HG03045 (cell line): ENCODE measurements around the gene TTC21A.

Experiments used
- ATAC-seq: cut with Tn5 transposase; IDR thresholded peaks from one replicate; pipeline ENCODE4 v1.9.1; 2021; ENCODE audit warnings: mild to moderate bottlenecking, moderate library complexity; ENCODE audit not compliant: unreplicated experiment

The TTC21A gene

GRCh38 chr3:39115870-39116269 is 8.4 kb downstream of the TTC21A start:
- no peak for ATAC-seq

DNA sequence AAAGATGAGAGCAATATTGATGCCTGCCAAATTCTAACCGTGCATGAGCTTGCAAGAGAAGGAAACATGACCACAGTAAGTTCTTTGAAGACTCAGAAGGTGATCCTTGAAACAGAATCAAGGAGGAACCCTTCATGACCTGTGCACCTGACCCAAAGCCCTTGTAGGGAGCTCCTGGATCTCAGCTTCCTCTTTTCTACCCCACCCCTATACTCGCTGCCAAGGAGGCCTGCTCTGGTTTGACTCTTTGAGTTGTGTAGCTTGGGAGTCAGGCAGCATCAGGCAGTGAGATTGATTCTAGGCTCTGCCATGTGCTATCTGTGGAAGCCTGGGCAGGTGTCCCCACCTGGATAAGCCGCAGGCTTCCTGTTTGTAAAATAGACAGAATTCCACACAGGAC is 10.6 kb downstream of the TTC21A start:
- no peak for ATAC-seq

DNA sequence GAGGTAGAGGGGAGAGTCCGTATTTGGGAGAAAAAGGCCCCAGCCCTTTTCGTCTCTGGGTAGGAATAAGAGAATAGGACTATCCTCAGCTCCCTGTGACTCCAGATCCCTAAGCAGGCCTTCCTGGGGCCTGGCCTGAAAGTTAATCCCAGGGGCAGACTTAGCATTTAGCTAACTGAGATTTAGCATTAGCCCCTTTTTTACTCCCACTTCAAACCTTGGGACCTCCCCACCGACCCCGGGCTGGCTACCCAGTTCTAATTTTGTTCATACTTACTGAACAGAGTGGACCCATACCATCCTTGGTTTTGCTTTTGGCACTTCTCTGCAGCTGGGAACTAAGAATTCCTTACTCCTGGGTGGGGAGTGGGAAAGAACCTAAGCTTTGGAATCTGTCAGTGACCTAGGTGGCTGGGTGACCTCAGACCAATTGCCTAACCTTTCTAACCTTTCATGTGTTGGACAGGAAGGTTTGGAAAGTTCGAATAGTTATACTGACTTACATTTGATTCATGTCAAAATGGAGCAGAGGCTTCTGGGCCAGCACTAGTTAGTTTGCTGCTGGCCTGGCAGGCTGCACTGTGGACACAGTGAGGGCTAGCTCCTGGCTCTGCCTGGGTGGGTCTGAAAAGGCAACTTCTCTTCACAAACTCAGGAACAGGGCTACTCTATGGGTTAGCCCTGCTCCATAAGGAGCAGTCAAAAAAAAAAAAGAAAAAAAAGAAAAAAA is 11.6 kb downstream of the TTC21A start:
- ATAC-seq, result no peak

GRCh38 chr3:39121621-39122020 is 14.1 kb downstream of the TTC21A start:
- no peak for ATAC-seq

GRCh38 chr3:39122813-39123212 is 15.3 kb downstream of the TTC21A start:
- ATAC-seq, result no peak

- ATAC-seq, result no peak
Observed at GRCh38 chr3:39124876-39125840, 17.7 kb downstream of the TTC21A start.

DNA sequence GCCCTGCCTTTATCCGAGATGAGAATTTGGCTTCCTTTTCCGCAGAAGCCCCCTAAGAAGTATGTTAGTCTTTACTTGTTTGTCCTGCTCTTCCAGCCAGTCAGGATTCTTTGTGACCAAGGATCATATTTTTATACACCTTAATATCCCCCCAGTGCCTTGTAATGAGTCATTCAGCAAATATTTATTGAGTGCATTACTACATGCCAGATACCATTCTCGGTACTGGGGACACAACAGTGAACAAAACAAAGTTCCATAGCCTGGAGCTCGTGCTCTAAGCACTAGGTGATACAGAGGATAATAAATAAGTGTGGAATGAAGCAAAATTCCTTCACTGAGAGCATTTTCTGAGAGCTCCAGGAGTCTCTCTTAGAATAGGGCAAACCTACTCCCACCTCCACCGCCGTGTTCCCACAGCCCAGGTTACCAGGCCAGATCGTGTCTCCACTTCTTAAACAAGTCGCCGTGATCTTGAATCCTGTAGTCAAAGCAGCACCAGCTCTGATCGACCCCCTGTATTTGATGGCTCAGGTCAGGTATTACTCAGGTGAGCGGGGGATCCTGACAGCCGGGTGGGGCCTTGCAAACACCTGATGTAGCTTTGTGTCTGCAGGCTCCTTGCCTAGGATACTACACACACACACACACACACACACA is 18.5 kb downstream of the TTC21A start:
- ATAC-seq, result no peak

GRCh38 chr3:39126532-39127071 is 19.1 kb downstream of the TTC21A start:
- ATAC-seq, result no peak

DNA sequence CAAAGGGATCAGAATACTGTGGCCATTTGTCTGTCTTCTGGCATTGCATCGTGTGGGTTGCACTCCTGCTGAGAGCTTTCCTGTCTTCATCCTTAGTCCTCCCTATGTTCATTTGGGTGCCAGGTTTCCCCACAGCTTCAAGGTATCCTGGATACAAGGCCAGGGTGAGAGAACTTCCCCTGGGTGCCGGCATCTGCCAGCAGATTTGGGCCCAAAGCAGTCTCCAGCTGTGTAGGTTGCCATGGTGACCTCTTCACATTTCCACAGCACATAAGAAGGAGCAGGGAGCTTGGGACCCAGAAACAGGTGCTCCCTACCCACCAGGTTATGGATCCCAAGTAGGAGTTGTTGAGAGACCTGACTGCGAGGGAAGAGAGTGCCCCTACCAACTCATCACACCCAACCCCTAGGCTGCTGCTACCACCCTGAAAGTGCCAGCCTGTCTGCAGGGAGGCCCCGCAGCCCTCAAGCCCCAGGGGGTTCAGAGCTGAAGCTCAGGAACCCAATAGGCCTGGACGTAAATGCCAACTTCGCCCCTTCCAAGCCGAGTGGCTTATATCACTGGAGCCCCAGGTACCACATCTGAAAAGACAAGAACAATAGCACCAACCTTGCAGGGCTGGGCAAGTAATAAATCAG is 19.9 kb downstream of the TTC21A start:
- ATAC-seq, result no peak

- no peak for ATAC-seq
Observed at GRCh38 chr3:39127908-39128304, 20.4 kb downstream of the TTC21A start.

GRCh38 chr3:39128951-39129350 is 21.5 kb downstream of the TTC21A start:
- ATAC-seq, result no peak

DNA sequence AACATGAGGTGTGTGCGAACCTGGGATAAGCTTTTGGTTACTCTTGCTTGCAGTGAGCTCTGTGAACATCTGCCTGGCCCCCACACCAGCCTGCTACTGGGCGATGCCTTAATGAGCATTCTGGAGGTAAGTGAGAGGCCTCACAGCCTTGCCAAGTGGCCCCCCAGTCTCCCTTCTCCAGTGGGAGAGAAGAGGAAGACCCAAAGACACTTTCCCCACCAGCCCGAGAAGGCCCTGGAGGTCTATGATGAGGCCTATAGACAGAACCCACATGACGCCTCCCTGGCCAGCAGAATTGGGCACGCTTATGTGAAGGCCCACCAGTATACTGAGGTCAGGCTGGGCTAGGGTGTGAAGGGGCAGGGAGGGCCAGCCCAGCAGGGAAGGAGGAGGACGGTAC is 22.5 kb downstream of the TTC21A start:
- ATAC-seq, result no peak

DNA sequence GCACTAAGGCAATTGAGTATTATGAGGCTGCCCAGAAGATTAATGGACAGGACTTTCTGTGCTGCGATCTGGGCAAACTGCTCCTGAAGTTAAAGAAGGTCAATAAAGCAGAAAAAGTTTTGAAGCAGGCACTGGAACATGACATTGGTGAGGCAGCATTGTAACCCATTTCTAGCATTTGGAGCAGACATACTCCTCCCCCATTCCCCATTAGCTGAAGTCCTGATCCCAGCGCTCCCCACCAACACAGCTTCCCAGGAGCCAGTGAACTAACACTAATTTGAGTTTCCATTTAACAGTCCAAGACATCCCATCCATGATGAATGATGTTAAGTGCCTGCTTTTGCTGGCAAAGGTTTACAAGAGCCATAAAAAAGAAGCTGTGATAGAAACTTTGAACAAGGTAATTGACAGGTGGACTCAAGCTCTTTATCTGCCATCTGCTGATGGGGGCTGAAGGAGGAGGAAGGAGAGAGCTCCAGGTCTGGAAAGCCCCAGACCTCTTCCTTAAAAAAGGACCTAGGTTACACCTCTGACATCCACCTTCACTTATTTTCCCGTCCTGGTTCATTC is 23.3 kb downstream of the TTC21A start:
- ATAC-seq, result no peak

GRCh38 chr3:39132096-39133092 is 24.9 kb downstream of the TTC21A start:
- ATAC-seq, result no peak

- no peak for ATAC-seq
Observed at GRCh38 chr3:39133093-39133490, 25.6 kb downstream of the TTC21A start.

DNA sequence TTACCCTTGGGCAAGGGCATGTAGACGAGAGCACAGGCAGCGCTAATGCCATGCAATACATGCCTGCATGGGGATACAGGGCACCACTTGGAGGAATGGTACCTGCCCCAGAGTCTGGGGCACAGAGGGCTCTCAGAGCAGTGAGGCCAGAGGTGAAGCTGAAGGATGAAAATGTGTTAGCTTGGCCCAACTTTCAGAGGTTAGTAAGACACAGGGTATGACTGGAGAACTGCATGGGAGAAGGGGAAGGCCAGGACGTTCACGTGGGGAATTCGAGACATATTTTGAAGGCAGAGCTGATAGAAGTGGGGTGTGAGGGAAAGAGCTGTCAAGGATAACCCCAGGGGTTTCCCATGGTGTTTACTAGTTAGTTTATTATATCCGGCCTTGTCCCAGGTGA is 26.3 kb downstream of the TTC21A start:
- ATAC-seq, result no peak

GRCh38 chr3:39134305-39134704 is 26.8 kb downstream of the TTC21A start:
- no peak for ATAC-seq

GRCh38 chr3:39135170-39135805 is 27.8 kb downstream of the TTC21A start:
- no peak for ATAC-seq
